ENCODE measurements around the gene AWAT1. TPM values are rescaled to one million over a fixed set of nuclear protein-coding genes. Genes with fewer than 3 reads are reported as not detected.

Gene AWAT1
- total and polyA plus RNA-seq, 2 donors (not counting 1 experiment from before 2014, with no cell fraction given), result not detected

- Histone ChIP-seq H3K9me3 (ENCODE audit: control insufficient read depth, insufficient read depth, low read depth, low read length) (no peaks in the 10 kb centered on the region), H3K36me3 (ENCODE audit: control insufficient read depth, insufficient read depth, low read length) (no peaks in the 10 kb centered on the region), H3K27ac (ENCODE audit: insufficient read depth, low read length) (no peak overlapping the region), H4K20me1 (ENCODE audit: control insufficient read depth, extremely low read depth, insufficient read depth, low read length) (no peaks in the 10 kb centered on the region), H3K4me3 (replicated peaks in 1 of 4; ENCODE audit: control extremely low read depth in 1 of 4, insufficient read depth in 1 of 4, low read depth in 3 of 4, low read length in 4 of 4) (no peak overlapping the region), H3K79me2 (ENCODE audit: control insufficient read depth, insufficient read depth, low read length) (no peaks in the 10 kb centered on the region), H2AFZ (ENCODE audit: low read length) (no peak overlapping the region), H3K27me3 (ENCODE audit: control insufficient read depth, insufficient read depth, low read length) (no peaks in the 10 kb centered on the region), H3K4me1 (ENCODE audit: control insufficient read depth, extremely low read depth, insufficient read depth, low read length) (no peaks in the 10 kb centered on the region), H3K4me2 (ENCODE audit: extremely low read depth, insufficient read depth, low read length) (no peak overlapping the region), H3K9ac (ENCODE audit: insufficient read depth, low read length) (no peak overlapping the region)
- TF ChIP-seq CTCF (conservative IDR thresholded peaks at IDR 0.05 in 1 of 2, IDR thresholded peaks at IDR 0.05 in 1 of 2; ENCODE audit: low read depth in 1 of 2, low read length in 2 of 2) (no peak), EZH2 (IDR thresholded peaks at IDR 0.05; ENCODE audit: low read length, missing control alignments) (no peak)
- peak in 1 of 2 donors; percentile 40 for DNase-seq (ENCODE audit: low read depth in 2 of 2)
Measured at GRCh38 chrX:70244881-70245280, 10.4 kb downstream of the AWAT1 start.

GRCh38 chrX:70247252-70247651, 12.8 kb downstream of the AWAT1 start:
- no peaks in the 10 kb centered on the region for H3K27me3 ChIP-seq (ENCODE audit: control insufficient read depth, insufficient read depth, low read length)
- H4K20me1 ChIP-seq (ENCODE audit: control insufficient read depth, extremely low read depth, insufficient read depth, low read length), result no peaks in the 10 kb centered on the region
- H3K4me2 ChIP-seq (ENCODE audit: extremely low read depth, insufficient read depth, low read length), result no peak overlapping the region
- H3K27ac ChIP-seq (ENCODE audit: insufficient read depth, low read length), result no peak overlapping the region
- no peak overlapping the region for H3K4me3 ChIP-seq (replicated peaks in 1 of 4; ENCODE audit: control extremely low read depth in 1 of 4, insufficient read depth in 1 of 4, low read depth in 3 of 4, low read length in 4 of 4)
- no peak for TF ChIP-seq CTCF (conservative IDR thresholded peaks at IDR 0.05 in 1 of 2, IDR thresholded peaks at IDR 0.05 in 1 of 2; ENCODE audit: low read depth in 1 of 2, low read length in 2 of 2)
- no peak for TF ChIP-seq EZH2 (IDR thresholded peaks at IDR 0.05; ENCODE audit: low read length, missing control alignments)
- H3K9me3 ChIP-seq (ENCODE audit: control insufficient read depth, insufficient read depth, low read depth, low read length), result no peaks in the 10 kb centered on the region
- no peaks in the 10 kb centered on the region for H3K4me1 ChIP-seq (ENCODE audit: control insufficient read depth, extremely low read depth, insufficient read depth, low read length)
- DNase-seq (ENCODE audit: low read depth in 2 of 2), result no peak
- no peak overlapping the region for H3K9ac ChIP-seq (ENCODE audit: insufficient read depth, low read length)
- H3K36me3 ChIP-seq (ENCODE audit: control insufficient read depth, insufficient read depth, low read length), result no peaks in the 10 kb centered on the region
- H2AFZ ChIP-seq (ENCODE audit: low read length), result no peak overlapping the region
- no peaks in the 10 kb centered on the region for H3K79me2 ChIP-seq (ENCODE audit: control insufficient read depth, insufficient read depth, low read length)

DNA sequence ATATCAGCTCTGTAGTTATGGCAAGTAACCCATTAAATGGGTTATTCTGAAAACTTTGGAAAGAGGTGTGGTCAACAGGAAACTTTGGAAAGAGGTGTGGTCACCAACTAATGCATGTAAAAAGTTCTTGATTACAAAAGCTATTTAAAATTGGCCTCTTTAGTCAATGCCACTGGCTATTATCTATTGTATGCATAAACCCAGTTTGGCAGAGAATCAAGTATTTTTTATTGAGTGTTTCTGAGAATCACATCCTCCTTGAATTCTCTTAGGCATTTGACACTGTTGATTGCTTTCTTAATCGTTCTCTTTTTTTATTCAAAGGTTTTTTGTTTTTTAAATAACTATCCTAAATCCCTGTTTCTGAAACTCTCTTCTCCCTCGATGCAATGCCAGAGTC, 18.0 kb downstream of the AWAT1 start:
- H4K20me1 ChIP-seq (ENCODE audit: control insufficient read depth, extremely low read depth, insufficient read depth, low read length), result no peaks in the 10 kb centered on the region
- TF ChIP-seq CTCF (conservative IDR thresholded peaks at IDR 0.05 in 1 of 2, IDR thresholded peaks at IDR 0.05 in 1 of 2; ENCODE audit: low read depth in 1 of 2, low read length in 2 of 2) (no peak), EZH2 (IDR thresholded peaks at IDR 0.05; ENCODE audit: low read length, missing control alignments) (no peak)
- no peaks in the 10 kb centered on the region for H3K9me3 ChIP-seq (ENCODE audit: control insufficient read depth, insufficient read depth, low read depth, low read length)
- no peaks in the 10 kb centered on the region for H3K36me3 ChIP-seq (ENCODE audit: control insufficient read depth, insufficient read depth, low read length)
- H2AFZ ChIP-seq (ENCODE audit: low read length), result no peak overlapping the region
- no peak overlapping the region for H3K4me3 ChIP-seq (replicated peaks in 1 of 4; ENCODE audit: control extremely low read depth in 1 of 4, insufficient read depth in 1 of 4, low read depth in 3 of 4, low read length in 4 of 4)
- H3K79me2 ChIP-seq (ENCODE audit: control insufficient read depth, insufficient read depth, low read length), result no peaks in the 10 kb centered on the region
- H3K27ac ChIP-seq (ENCODE audit: insufficient read depth, low read length), result no peak overlapping the region
- no peaks in the 10 kb centered on the region for H3K4me1 ChIP-seq (ENCODE audit: control insufficient read depth, extremely low read depth, insufficient read depth, low read length)
- no peaks in the 10 kb centered on the region for H3K27me3 ChIP-seq (ENCODE audit: control insufficient read depth, insufficient read depth, low read length)
- H3K4me2 ChIP-seq (ENCODE audit: extremely low read depth, insufficient read depth, low read length), result no peak overlapping the region
- DNase-seq (ENCODE audit: low read depth in 2 of 2), result no peak
- no peak overlapping the region for H3K9ac ChIP-seq (ENCODE audit: insufficient read depth, low read length)
